K562 (cell line): Measurements from ENCODE around the gene RAB6B. TPM values are rescaled to one million over a fixed set of nuclear protein-coding genes. Genes with fewer than 3 reads are reported as not detected.

Source experiments
- ATAC-seq: fragments of 200-7000 bp; cut with Tn5 transposase; 3 replicates; pipeline ENCODE4 v1.9.1; 2020; ENCODE audit warnings: moderate library complexity
- BruUV-seq: library from RNA; stranded (reverse); fragments of 400-500 nt; replicated peaks from 2 replicates; lab custom pipeline; 2021; lab: Mats Ljungman, UMichigan
- CTCF ChIA-PET: fragments of 300-600 bp; formaldehyde crosslinking; extraction: SDS; loops from one replicate; lab custom pipeline; 2021; ENCODE audit warnings: low intra/inter-chr PET ratio; lab: Yijun Ruan, JAX
- POLR2A ChIA-PET: fragments of 300-600, 350-650 bp; sonication (Branson Sonifier 250); formaldehyde crosslinking; extraction: SDS; loops from one replicate; lab custom pipeline; 2021; ENCODE audit warnings: antibody characterized with exemption, inconsistent platforms; lab: Yijun Ruan, JAX
- DNase-seq, 4 experiments: peaks; one replicate each; pipeline versions ENCODE4 v3.0.0 to v3.0.0-alpha.2; 2011 to 2018; ENCODE audit warnings: low spot score in 3 of 4, mixed read lengths in 3 of 4; ENCODE audit errors: extremely low read depth in 1 of 4
- FAIRE-seq: peaks from 2 replicates; lab custom pipeline; 2011; peaks lifted over from hg19 to GRCh38; lab: Jason Lieb, UNC
- H2AFZ ChIP-seq: 2 replicates; pipeline ENCODE4 v1.6.0; 2011; ENCODE audit warnings: low read depth, low read length, control low read depth, inconsistent platforms
- H3K27ac ChIP-seq: fragments of 200-600 bp; 3 replicates; pipeline ENCODE4 v1.8.0; 2011; ENCODE audit warnings: low read depth, mild to moderate bottlenecking, control low read depth, inconsistent platforms, low read length, moderate library complexity, mixed read lengths; ENCODE audit errors: extremely low read depth
- H3K27me3 ChIP-seq, 2 experiments: fragments of 300-600 bp in 1 of 2; 2 replicates in 1 of 2; 3 replicates in 1 of 2; pipeline versions ENCODE4 v1.6.0 to v1.8.0; 2011; ENCODE audit warnings: inconsistent platforms in 2 of 2, low read length in 2 of 2, mild to moderate bottlenecking in 1 of 2, mixed read lengths in 1 of 2, moderate library complexity in 1 of 2; ENCODE audit not compliant: control insufficient read depth in 2 of 2, insufficient read depth in 2 of 2
- H3K36me3 ChIP-seq: fragments of 300-600 bp; 3 replicates; pipeline ENCODE4 v1.8.0; 2011; ENCODE audit warnings: mild to moderate bottlenecking, low read length, inconsistent platforms; ENCODE audit not compliant: control insufficient read depth, insufficient read depth
- H3K4me1 ChIP-seq, 2 experiments: fragments of 200-600 bp in 1 of 2; replicated peaks in 1 of 2; 2 replicates in 1 of 2; 3 replicates in 1 of 2; pipeline versions ENCODE4 v1.5.1 to v1.8.0; 2011; ENCODE audit warnings: inconsistent platforms in 2 of 2, low read length in 2 of 2, mild to moderate bottlenecking in 1 of 2, mixed read lengths in 1 of 2, moderate library complexity in 1 of 2; ENCODE audit not compliant: control insufficient read depth in 2 of 2, insufficient read depth in 2 of 2
- H3K4me2 ChIP-seq: 2 replicates; pipeline ENCODE4 v1.6.1; 2011; ENCODE audit warnings: low read length, control low read depth, inconsistent platforms, mixed read lengths; ENCODE audit not compliant: insufficient read depth
- H3K4me3 ChIP-seq: fragments of 200-600 bp; sonication (generic), shearing (Covaris generic); 2 replicates; pipeline ENCODE4 v1.5.1; 2016; ENCODE audit warnings: control low read depth, inconsistent platforms
- H3K79me2 ChIP-seq: fragments of 200-600 bp; 3 replicates; pipeline ENCODE4 v1.8.0; 2011; ENCODE audit warnings: low read length, inconsistent platforms; ENCODE audit not compliant: control insufficient read depth, insufficient read depth
- H3K9ac ChIP-seq, 2 experiments: 2 replicates each; pipeline versions ENCODE4 v1.6.0 to v1.6.1; 2011; ENCODE audit warnings: low read depth in 2 of 2, low read length in 2 of 2, control low read depth in 1 of 2, inconsistent platforms in 1 of 2, mild to moderate bottlenecking in 1 of 2, mixed read lengths in 1 of 2; ENCODE audit not compliant: insufficient read depth in 1 of 2
- H3K9me1 ChIP-seq: one replicate; pipeline ENCODE4 v1.6.0; 2011; ENCODE audit warnings: inconsistent platforms, mild to moderate bottlenecking, low read length, moderate library complexity; ENCODE audit not compliant: control insufficient read depth, insufficient read depth
- H3K9me3 ChIP-seq: replicated peaks from 2 replicates; pipeline ENCODE4 v1.5.1; 2011; ENCODE audit warnings: low read depth, low read length, inconsistent platforms; ENCODE audit not compliant: control insufficient read depth, insufficient read depth
- H4K20me1 ChIP-seq: replicated peaks from 2 replicates; pipeline ENCODE4 v1.6.1; 2011; ENCODE audit warnings: low read length, inconsistent platforms, mixed read lengths; ENCODE audit not compliant: control insufficient read depth, insufficient read depth
- ADNP ChIP-seq: fragments of 200-800 bp; sonication (Bioruptor generic); IDR thresholded peaks from 2 replicates; pipeline ENCODE4 v1.6.1; 2016; ENCODE audit warnings: missing genetic modification characterization, missing compliant biosample characterization
- BCL6 ChIP-seq: fragments of 250-450 bp; sonication (Bioruptor Pico); IDR thresholded peaks from 2 replicates; pipeline ENCODE4 v1.4.0; 2020
- CSDE1 ChIP-seq, 2 experiments: fragments of 450-650 bp; IDR thresholded peaks; 2 replicates each; pipeline ENCODE4 v1.6.1; 2016; ENCODE audit warnings: mild to moderate bottlenecking in 1 of 2
- HDAC6 ChIP-seq: IDR thresholded peaks from 2 replicates; pipeline ENCODE4 v1.6.1; 2012; ENCODE audit warnings: low read depth, mild to moderate bottlenecking, control low read depth, inconsistent platforms, low read length, moderate library complexity
- HEY1 ChIP-seq: fragments of 250-450 bp; sonication (Bioruptor Pico); IDR thresholded peaks from 2 replicates; pipeline ENCODE4 v1.5.0; 2020; ENCODE audit warnings: mild to moderate bottlenecking, moderate library complexity, borderline replicate concordance
- ZNF3 ChIP-seq: fragments of 250-450 bp; sonication (Bioruptor Pico); IDR thresholded peaks from 2 replicates; pipeline ENCODE4 v1.5.0; 2021; ENCODE audit warnings: mild to moderate bottlenecking, moderate library complexity
- WGBS: fragments of 100-300 bp; shearing (Covaris generic); methylation state at CpG from one replicate; pipeline ENCODE4 v1.1.6; 2016; ENCODE audit warnings: low coverage, mixed read lengths; ENCODE audit not compliant: insufficient coverage; ENCODE audit errors: missing lambda C conversion rate; 5-methylcytosine and 5-hydroxymethylcytosine counted together
- in situ Hi-C: fragments of 300-500 bp; cut with MboI; formaldehyde crosslinking; loops from 4 replicates; pipeline ENCODE4 v1.15.0; 2018; ENCODE audit warnings: inconsistent platforms, mixed read lengths
- intact Hi-C: fragments of 100-400 bp; cut with micrococcal nuclease; formaldehyde crosslinking; loops from 2 replicates; pipeline ENCODE4 v1.14.2; 2022
- polyA plus RNA-seq, 8 experiments: library from polyadenylated mRNA; depleted of rRNA in 4 of 8; stranded (reverse) in 5 of 8; unstranded in 3 of 8; fragments of >200 nt; fragmentation: Nextera tagmentation in 2 of 8; fragmentation: Illumina TruSeq in 1 of 8; extraction: Ambion mirVana in 2 of 8; extraction: Trizol in 1 of 8; gene quantifications; 2 replicates each; pipeline versions ENCODE4 v1.2.1 to v1.2.3, GENCODE V29; 2011 to 2014; ENCODE audit warnings: inconsistent platforms in 1 of 8, missing spikeins in 1 of 8
- total RNA-seq, 7 experiments: library from RNA; depleted of rRNA in 6 of 7; stranded (reverse); fragments of >200 nt in 6 of 7; fragmentation: Illumina TruSeq in 2 of 7; extraction: Trizol in 2 of 7; gene quantifications; 2 replicates each; pipeline versions ENCODE4 v1.2.1 to v1.2.3, GENCODE V29; 2011 to 2021; ENCODE audit warnings: low replicate concordance in 1 of 7
- TF ChIP-seq, protein P1 (sequence below): sonication (generic); formaldehyde crosslinking; IDR thresholded peaks from 2 replicates; pipeline ENCODE4 v1.8.0; 2022; ENCODE audit warnings: missing genetic modification reagents, mild to moderate bottlenecking, borderline replicate concordance
- TF ChIP-seq, protein P2 (sequence below): fragments of 250-450 bp; sonication (Bioruptor Pico); IDR thresholded peaks from 2 replicates; pipeline ENCODE4 v1.4.0; 2020; ENCODE audit warnings: mild to moderate bottlenecking, moderate library complexity

The RAB6B gene
- total and polyA plus RNA-seq, 9 of the 15 experiments (the other 6 are each of a cell fraction or from before 2014, with no cell fraction given), result 0.60 to 18.1 (median 1.5) TPM

GRCh38 chr3:133855002-133855370 is 40.7 kb downstream of the RAB6B start:
- TF ChIP-seq ZNF3 (CRISPR knock-in tag) (no peak), HDAC6 (no peak), CSDE1 (IDR thresholded peaks at IDR 0.05) (no peak), BCL6 (CRISPR knock-in tag) (no peak), HEY1 (CRISPR knock-in tag) (no peak), ADNP (tag) (no peak)
- TF ChIP-seq, protein P1, sequence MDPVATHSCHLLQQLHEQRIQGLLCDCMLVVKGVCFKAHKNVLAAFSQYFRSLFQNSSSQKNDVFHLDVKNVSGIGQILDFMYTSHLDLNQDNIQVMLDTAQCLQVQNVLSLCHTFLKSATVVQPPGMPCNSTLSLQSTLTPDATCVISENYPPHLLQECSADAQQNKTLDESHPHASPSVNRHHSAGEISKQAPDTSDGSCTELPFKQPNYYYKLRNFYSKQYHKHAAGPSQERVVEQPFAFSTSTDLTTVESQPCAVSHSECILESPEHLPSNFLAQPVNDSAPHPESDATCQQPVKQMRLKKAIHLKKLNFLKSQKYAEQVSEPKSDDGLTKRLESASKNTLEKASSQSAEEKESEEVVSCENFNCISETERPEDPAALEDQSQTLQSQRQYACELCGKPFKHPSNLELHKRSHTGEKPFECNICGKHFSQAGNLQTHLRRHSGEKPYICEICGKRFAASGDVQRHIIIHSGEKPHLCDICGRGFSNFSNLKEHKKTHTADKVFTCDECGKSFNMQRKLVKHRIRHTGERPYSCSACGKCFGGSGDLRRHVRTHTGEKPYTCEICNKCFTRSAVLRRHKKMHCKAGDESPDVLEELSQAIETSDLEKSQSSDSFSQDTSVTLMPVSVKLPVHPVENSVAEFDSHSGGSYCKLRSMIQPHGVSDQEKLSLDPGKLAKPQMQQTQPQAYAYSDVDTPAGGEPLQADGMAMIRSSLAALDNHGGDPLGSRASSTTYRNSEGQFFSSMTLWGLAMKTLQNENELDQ (CRISPR knock-in tag), result no peak
- TF ChIP-seq, protein P2, sequence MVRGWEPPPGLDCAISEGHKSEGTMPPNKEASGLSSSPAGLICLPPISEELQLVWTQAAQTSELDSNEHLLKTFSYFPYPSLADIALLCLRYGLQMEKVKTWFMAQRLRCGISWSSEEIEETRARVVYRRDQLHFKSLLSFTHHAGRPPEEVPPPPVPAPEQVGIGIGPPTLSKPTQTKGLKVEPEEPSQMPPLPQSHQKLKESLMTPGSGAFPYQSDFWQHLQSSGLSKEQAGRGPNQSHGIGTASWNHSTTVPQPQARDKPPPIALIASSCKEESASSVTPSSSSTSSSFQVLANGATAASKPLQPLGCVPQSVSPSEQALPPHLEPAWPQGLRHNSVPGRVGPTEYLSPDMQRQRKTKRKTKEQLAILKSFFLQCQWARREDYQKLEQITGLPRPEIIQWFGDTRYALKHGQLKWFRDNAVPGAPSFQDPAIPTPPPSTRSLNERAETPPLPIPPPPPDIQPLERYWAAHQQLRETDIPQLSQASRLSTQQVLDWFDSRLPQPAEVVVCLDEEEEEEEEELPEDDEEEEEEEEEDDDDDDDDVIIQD (CRISPR knock-in tag), result no peak
- TF ChIP-seq, all 486 proteins: peak for 0
- Histone ChIP-seq H2AFZ (no peak overlapping the region), H3K27ac (no peak overlapping the region), H3K4me1 (peaks cover 30 to 62% of the 10 kb centered on the region in 2 experiments; a peak in 4 of 5 replicates), H3K27me3 (no peaks in the 10 kb centered on the region), H3K4me3 (no peak overlapping the region), H3K9me1 (no peaks in the 10 kb centered on the region), H4K20me1 (no peaks in the 10 kb centered on the region), H3K36me3 (no peaks in the 10 kb centered on the region), H3K4me2 (no peak overlapping the region), H3K9me3 (no peaks in the 10 kb centered on the region), H3K79me2 (no peaks in the 10 kb centered on the region), H3K9ac (no peak overlapping the region)
- FAIRE-seq (no peak), ATAC-seq (no peak), DNase-seq (no peak)
- no TSS peak for BruUV-seq
- in situ Hi-C loops (no loop called here), intact Hi-C loops (no loop called here)
- WGBS, result 94% methylated on average over 4 of the region's 4 CpGs
- POLR2A ChIA-PET, result interaction anchor here (0.7 to 1.9 kb wide), 3 partner anchors 16 to 339 kb away, joined by 3 to 4 read pairs (median 3); no protein-coding TSS in a partner anchor
- CTCF ChIA-PET, result no interaction called here
